H9 (cell line): ENCODE data around the gene LMCD1. TPM values are rescaled to one million over a fixed set of nuclear protein-coding genes. Genes with fewer than 3 reads are reported as not detected.

ENCODE experiments used
- DNase-seq: peaks from one replicate; pipeline ENCODE4 v3.0.0-alpha.2; 2017
- H2AFZ ChIP-seq: one replicate; pipeline ENCODE4 v1.6.1; 2013; ENCODE audit warnings: mild to moderate bottlenecking, low read length, control low read depth, moderate library complexity
- H2AK5ac ChIP-seq: 2 replicates; pipeline ENCODE4 v1.6.1; 2013; ENCODE audit warnings: low read length, control low read depth, mixed read lengths; ENCODE audit not compliant: insufficient read length
- H2BK120ac ChIP-seq: one replicate; pipeline ENCODE4 v1.6.1; 2013; ENCODE audit warnings: low read depth, mild to moderate bottlenecking, low read length, control low read depth, inconsistent platforms; ENCODE audit not compliant: poor library complexity, severe bottlenecking
- H2BK12ac ChIP-seq: 2 replicates; pipeline ENCODE4 v1.6.1; 2013; ENCODE audit warnings: low read length, control low read depth, mixed read lengths, low read depth; ENCODE audit not compliant: insufficient read length
- H2BK15ac ChIP-seq: 2 replicates; pipeline ENCODE4 v1.6.1; 2013; ENCODE audit warnings: low read depth, low read length, control low read depth
- H2BK20ac ChIP-seq: one replicate; pipeline ENCODE4 v1.6.1; 2013; ENCODE audit warnings: low read depth, mild to moderate bottlenecking, low read length, control low read depth, inconsistent platforms; ENCODE audit not compliant: poor library complexity, severe bottlenecking
- H2BK5ac ChIP-seq: 2 replicates; pipeline ENCODE4 v1.6.1; 2013; ENCODE audit warnings: low read length, control low read depth, mixed read lengths; ENCODE audit not compliant: insufficient read length
- H3K14ac ChIP-seq: 2 replicates; pipeline ENCODE4 v1.6.1; 2013; ENCODE audit warnings: low read length, control low read depth; ENCODE audit not compliant: insufficient read depth
- H3K18ac ChIP-seq: 2 replicates; pipeline ENCODE4 v1.6.1; 2013; ENCODE audit warnings: low read depth, mild to moderate bottlenecking, mixed read lengths, low read length, control low read depth; ENCODE audit not compliant: insufficient read length
- H3K23ac ChIP-seq: 2 replicates; pipeline ENCODE4 v1.6.1; 2013; ENCODE audit warnings: low read length, control low read depth, mixed read lengths, low read depth; ENCODE audit not compliant: insufficient read length
- H3K23me2 ChIP-seq: 2 replicates; pipeline ENCODE4 v1.6.1; 2013; ENCODE audit warnings: low read depth, mild to moderate bottlenecking, mixed read lengths, low read length, control low read depth; ENCODE audit not compliant: insufficient read length, poor library complexity, severe bottlenecking
- H3K27ac ChIP-seq: 2 replicates; pipeline ENCODE4 v1.5.1; 2013; ENCODE audit warnings: low read length, control low read depth, mixed read lengths, low read depth; ENCODE audit not compliant: insufficient read length
- H3K27me3 ChIP-seq: 2 replicates; pipeline ENCODE4 v1.6.1; 2013; ENCODE audit warnings: low read length, control low read depth, inconsistent platforms; ENCODE audit not compliant: insufficient read depth
- H3K4ac ChIP-seq: 2 replicates; pipeline ENCODE4 v1.6.1; 2013; ENCODE audit warnings: low read depth, mild to moderate bottlenecking, control low read depth, inconsistent platforms, low read length, moderate library complexity
- H3K4me1 ChIP-seq: 2 replicates; pipeline ENCODE4 v1.6.1; 2013; ENCODE audit warnings: low read length, control low read depth, inconsistent platforms; ENCODE audit not compliant: insufficient read depth
- H3K4me2 ChIP-seq: 2 replicates; pipeline ENCODE4 v1.6.1; 2013; ENCODE audit warnings: low read length, control low read depth, mixed read lengths; ENCODE audit not compliant: insufficient read length, insufficient read depth
- H3K56ac ChIP-seq: 2 replicates; pipeline ENCODE4 v1.6.1; 2013; ENCODE audit warnings: low read depth, mild to moderate bottlenecking, mixed read lengths, low read length, control low read depth; ENCODE audit not compliant: insufficient read length
- H3K79me1 ChIP-seq: 2 replicates; pipeline ENCODE4 v1.6.1; 2013; ENCODE audit warnings: low read depth, mild to moderate bottlenecking, moderate library complexity, low read length, control low read depth, inconsistent platforms; ENCODE audit not compliant: insufficient read depth, poor library complexity, severe bottlenecking
- H3K79me2 ChIP-seq: 2 replicates; pipeline ENCODE4 v1.6.1; 2013; ENCODE audit warnings: low read length, control low read depth, inconsistent platforms; ENCODE audit not compliant: insufficient read depth
- H3K9ac ChIP-seq: 2 replicates; pipeline ENCODE4 v1.6.1; 2013; ENCODE audit warnings: low read length, control low read depth, mixed read lengths; ENCODE audit not compliant: insufficient read length; ENCODE audit errors: extremely low read depth
- H3K9me3 ChIP-seq: one replicate; pipeline ENCODE4 v1.6.1; 2013; ENCODE audit warnings: low read depth, low read length, inconsistent platforms; ENCODE audit not compliant: control insufficient read depth
- H3T11ph ChIP-seq: one replicate; pipeline ENCODE4 v1.6.1; 2013; ENCODE audit warnings: mild to moderate bottlenecking, low read length, control low read depth, inconsistent platforms
- H4K20me1 ChIP-seq: one replicate; pipeline ENCODE4 v1.6.1; 2013; ENCODE audit not compliant: control insufficient read depth, insufficient read length, insufficient read depth
- H4K5ac ChIP-seq: 2 replicates; pipeline ENCODE4 v1.6.1; 2013; ENCODE audit warnings: low read depth, mild to moderate bottlenecking, mixed read lengths, low read length, control low read depth; ENCODE audit not compliant: insufficient read length
- H4K8ac ChIP-seq: replicated peaks from 2 replicates; pipeline ENCODE4 v1.6.1; 2013; ENCODE audit warnings: low read length, control low read depth, mixed read lengths, low read depth; ENCODE audit not compliant: insufficient read length
- H4K91ac ChIP-seq: 2 replicates; pipeline ENCODE4 v1.6.1; 2013; ENCODE audit warnings: low read depth, mild to moderate bottlenecking, moderate library complexity, mixed read lengths, low read length, control low read depth; ENCODE audit not compliant: insufficient read length
- H3K27ac Mint-ChIP-seq, 3 experiments: 2 replicates in 2 of 3; 3 replicates in 1 of 3; pipeline ENCODE4 v1.8.0; 2020 to 2021; ENCODE audit warnings: mixed read lengths in 3 of 3, mild to moderate bottlenecking in 1 of 3, moderate library complexity in 1 of 3
- H3K27me3 Mint-ChIP-seq: 2 replicates; pipeline ENCODE4 v1.8.0; 2021; ENCODE audit warnings: low read depth, mild to moderate bottlenecking, moderate library complexity, mixed read lengths
- H3K36me3 Mint-ChIP-seq, 3 experiments: 2 replicates in 2 of 3; 3 replicates in 1 of 3; pipeline ENCODE4 v1.8.0; 2020 to 2021; ENCODE audit warnings: low read depth in 3 of 3, mixed read lengths in 3 of 3; ENCODE audit not compliant: insufficient read depth in 1 of 3
- H3K4me1 Mint-ChIP-seq, 2 experiments: 2 replicates each; pipeline ENCODE4 v1.8.0; 2020; ENCODE audit warnings: mixed read lengths in 2 of 2
- H3K4me3 Mint-ChIP-seq, 2 experiments: 2 replicates in 1 of 2; 3 replicates in 1 of 2; pipeline ENCODE4 v1.8.0; 2020 to 2021; ENCODE audit warnings: mild to moderate bottlenecking in 2 of 2, mixed read lengths in 2 of 2, moderate library complexity in 1 of 2
- H3K9me3 Mint-ChIP-seq, 2 experiments: 2 replicates in 1 of 2; 3 replicates in 1 of 2; pipeline ENCODE4 v1.8.0; 2020; ENCODE audit warnings: mild to moderate bottlenecking in 2 of 2, mixed read lengths in 2 of 2, moderate library complexity in 1 of 2
- WGBS: extraction: QIAGEN DNeasy Blood & Tissue Kit; methylation state at CpG from one replicate; pipeline ENCODE4 v1.1.7; 2013; ENCODE audit warnings: missing lambda C conversion rate, low lambda C conversion rate, mixed read lengths; ENCODE audit not compliant: insufficient read length; ENCODE audit errors: extremely low coverage; 5-methylcytosine and 5-hydroxymethylcytosine counted together
- total RNA-seq: library from RNA; stranded (reverse); gene quantifications from 2 replicates; pipeline ENCODE4 v1.2.1, GENCODE V29; 2021
- TF ChIP-seq, protein P1 (sequence below): fragments of 200-600 bp; sonication (generic); conservative IDR thresholded peaks from 3 replicates; pipeline ENCODE4 v1.8.0; 2021; ENCODE audit warnings: antibody characterized with exemption, mild to moderate bottlenecking

Gene LMCD1
- total RNA-seq, 1 experiment from 2014 or later = 19.2 TPM

- Histone ChIP-seq H2BK5ac (no peak overlapping the region), H3T11ph (no peak overlapping the region), H3K56ac (no peak overlapping the region), H3K79me1 (no peaks in the 10 kb centered on the region), H3K18ac (no peak overlapping the region), H3K27me3 (no peaks in the 10 kb centered on the region), H3K23me2 (no peaks in the 10 kb centered on the region), H4K5ac (no peak overlapping the region), H3K14ac (no peak overlapping the region), H2BK12ac (no peak overlapping the region), H3K9ac (no peak overlapping the region), H2BK15ac (no peak overlapping the region), H4K91ac (no peak overlapping the region), H4K8ac (no peak overlapping the region), H2BK120ac (no peak overlapping the region), H3K23ac (no peak overlapping the region), H2AFZ (no peak overlapping the region), H3K4me2 (no peak overlapping the region), H3K4me1 (peaks cover 4% of the 10 kb centered on the region; the same call in 1 of the 2 replicates), H3K4ac (no peak overlapping the region), H3K27ac (no peak overlapping the region), H3K9me3 (no peaks in the 10 kb centered on the region), H2BK20ac (no peak overlapping the region), H4K20me1 (no peaks in the 10 kb centered on the region), H3K79me2 (no peaks in the 10 kb centered on the region), H2AK5ac (no peak overlapping the region)
- DNase-seq = no peak
- H3K4me1 Mint-ChIP-seq = peaks cover 30 to 41% of the 10 kb centered on the region in 2 experiments
- TF ChIP-seq, protein P1, sequence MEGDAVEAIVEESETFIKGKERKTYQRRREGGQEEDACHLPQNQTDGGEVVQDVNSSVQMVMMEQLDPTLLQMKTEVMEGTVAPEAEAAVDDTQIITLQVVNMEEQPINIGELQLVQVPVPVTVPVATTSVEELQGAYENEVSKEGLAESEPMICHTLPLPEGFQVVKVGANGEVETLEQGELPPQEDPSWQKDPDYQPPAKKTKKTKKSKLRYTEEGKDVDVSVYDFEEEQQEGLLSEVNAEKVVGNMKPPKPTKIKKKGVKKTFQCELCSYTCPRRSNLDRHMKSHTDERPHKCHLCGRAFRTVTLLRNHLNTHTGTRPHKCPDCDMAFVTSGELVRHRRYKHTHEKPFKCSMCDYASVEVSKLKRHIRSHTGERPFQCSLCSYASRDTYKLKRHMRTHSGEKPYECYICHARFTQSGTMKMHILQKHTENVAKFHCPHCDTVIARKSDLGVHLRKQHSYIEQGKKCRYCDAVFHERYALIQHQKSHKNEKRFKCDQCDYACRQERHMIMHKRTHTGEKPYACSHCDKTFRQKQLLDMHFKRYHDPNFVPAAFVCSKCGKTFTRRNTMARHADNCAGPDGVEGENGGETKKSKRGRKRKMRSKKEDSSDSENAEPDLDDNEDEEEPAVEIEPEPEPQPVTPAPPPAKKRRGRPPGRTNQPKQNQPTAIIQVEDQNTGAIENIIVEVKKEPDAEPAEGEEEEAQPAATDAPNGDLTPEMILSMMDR = no peak
- no peaks in the 10 kb centered on the region for H3K27me3 Mint-ChIP-seq
- H3K36me3 Mint-ChIP-seq = peaks cover 4 to 16% (median 16%) of the 10 kb centered on the region in 3 experiments; a peak in 4 of 7 replicates
- peak overlapping the region in 1 of 3 experiments; percentile 69; a peak in 1 of 7 replicates for H3K27ac Mint-ChIP-seq
- no peaks in the 10 kb centered on the region for H3K9me3 Mint-ChIP-seq
- WGBS = no CpG with 5 or more reads among the region's 3 CpGs
- no peak overlapping the region for H3K4me3 Mint-ChIP-seq
These were observed 22.6 kb downstream of the LMCD1 start for GRCh38 chr3:8524249-8524648.
